Psoas muscle (tissue), 8 donors: ENCODE measurements around the gene CCDC146. TPM values are rescaled to one million over a fixed set of nuclear protein-coding genes. Genes with fewer than 3 reads are reported as not detected.

Experiments
- ATAC-seq, 4 donors: fragments of 200-7000 bp; cut with Tn5 transposase; one replicate each; pipeline ENCODE4 v1.9.1; 2020; ENCODE audit warnings: moderate library complexity in 3 of 4, mild to moderate bottlenecking in 2 of 4
- DNase-seq, 2 donors: peaks; one replicate each; pipeline ENCODE4 v3.0.0-alpha.2; 2020
- H3K27ac ChIP-seq: fragments of 200-600 bp; one replicate; pipeline ENCODE4 v1.8.0; 2022
- H3K27me3 ChIP-seq, 3 donors: fragments of 200-600 bp in 1 of 3; one replicate each; pipeline versions ENCODE4 v1.6.1 to v1.8.0; 2013 to 2022; ENCODE audit warnings: low read length in 2 of 3, mild to moderate bottlenecking in 2 of 3, moderate library complexity in 1 of 3; ENCODE audit not compliant: insufficient read depth in 3 of 3
- H3K36me3 ChIP-seq, 2 donors: fragments of 200-600 bp in 1 of 2; one replicate each; pipeline versions ENCODE4 v1.6.1 to v1.8.0; 2013 to 2022; ENCODE audit warnings: low read depth in 1 of 2, mild to moderate bottlenecking in 1 of 2, moderate library complexity in 1 of 2; ENCODE audit not compliant: insufficient read depth in 1 of 2
- H3K4me1 ChIP-seq: fragments of 200-600 bp; one replicate; pipeline ENCODE4 v1.8.0; 2022
- H3K4me3 ChIP-seq: fragments of 200-600 bp; one replicate; pipeline ENCODE4 v1.8.0; 2022; ENCODE audit warnings: mild to moderate bottlenecking
- H3K9me3 ChIP-seq: fragments of 200-600 bp; one replicate; pipeline ENCODE4 v1.8.0; 2022
- WGBS, 3 donors: extraction: QIAGEN DNeasy Blood & Tissue Kit; methylation state at CpG; one replicate each; pipeline versions ENCODE4 v1.1.6 to v1.1.7; 2013; 5-methylcytosine and 5-hydroxymethylcytosine counted together
- intact Hi-C, 2 donors: fragments of 100-400 bp; cut with DNase I; formaldehyde crosslinking; loops; one replicate each; pipeline versions ENCODE4 v1.11.0 to v1.14.2; 2022
- polyA plus RNA-seq, 3 donors: library from polyadenylated mRNA; stranded (reverse); fragments of 200-250 nt; gene quantifications; one replicate each; pipeline ENCODE4 v1.2.3, GENCODE V29; 2013
- total RNA-seq, 4 donors: library from RNA; stranded (reverse); fragmentation: NEBNext Ultra II Directional in 2 of 4; extraction: Animal tissue kit (Norgen Biotek cat#: 25700) in 2 of 4; gene quantifications; one replicate each; pipeline versions ENCODE4 v1.2.1 to v1.2.4, GENCODE V29; 2021 to 2023
- TF ChIP-seq, protein P1 (sequence below): fragments of 200-600 bp; IDR thresholded peaks from one replicate; pipeline ENCODE4 v1.8.0; 2022; ENCODE audit warnings: antibody characterized with exemption
- donor health status: healthy with polysubstance abuse.
- donor health status: DM: no; HTN: no; CAD: no; lungs with moderate emphysema.
- donor health status: Bipolar disorder and iron deficiency.
- donor health status: healthy.
- donor health status: DM: yes; HTN: yes; CAD: no.
- donor health status: DM: no; HTN: no; CAD: no.
- donor health status: DM: no; HTN: no; CAD: no.
- donor health status: DM: yes; HTN: yes; CAD: no.

CCDC146 gene
- total and polyA plus RNA-seq, 7 donors: 1.2 to 3.5 (median 1.9) TPM

DNA sequence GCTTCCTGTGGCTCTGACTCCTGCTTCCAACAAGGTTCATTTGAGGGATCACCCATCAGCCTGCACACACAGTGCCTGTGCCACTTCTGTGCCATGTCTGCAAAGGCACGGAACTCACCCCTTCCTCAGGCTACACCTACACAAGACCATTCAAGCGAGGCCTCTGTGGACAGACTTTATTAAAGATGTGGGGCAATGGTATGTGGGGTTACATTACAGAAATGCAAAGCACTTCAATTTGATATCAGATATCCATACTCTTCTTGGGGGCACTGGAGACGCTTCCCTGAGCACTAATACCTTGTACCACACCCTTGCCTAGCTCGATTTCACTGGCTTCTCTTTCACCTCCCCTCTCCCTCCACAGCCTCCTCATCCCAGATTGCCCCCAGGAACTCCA, 161.6 kb downstream of the CCDC146 start:
- H3K4me1 ChIP-seq: peaks cover 7% of the 10 kb centered on the region
- H3K36me3 ChIP-seq: no peaks in the 10 kb centered on the region
- no peaks in the 10 kb centered on the region for H3K27me3 ChIP-seq
- H3K4me3 ChIP-seq: no peak overlapping the region
- ATAC-seq: no peak
- intact Hi-C loops: no loop called here
- DNase-seq: no peak
- H3K9me3 ChIP-seq: no peaks in the 10 kb centered on the region
- TF ChIP-seq, protein P1, sequence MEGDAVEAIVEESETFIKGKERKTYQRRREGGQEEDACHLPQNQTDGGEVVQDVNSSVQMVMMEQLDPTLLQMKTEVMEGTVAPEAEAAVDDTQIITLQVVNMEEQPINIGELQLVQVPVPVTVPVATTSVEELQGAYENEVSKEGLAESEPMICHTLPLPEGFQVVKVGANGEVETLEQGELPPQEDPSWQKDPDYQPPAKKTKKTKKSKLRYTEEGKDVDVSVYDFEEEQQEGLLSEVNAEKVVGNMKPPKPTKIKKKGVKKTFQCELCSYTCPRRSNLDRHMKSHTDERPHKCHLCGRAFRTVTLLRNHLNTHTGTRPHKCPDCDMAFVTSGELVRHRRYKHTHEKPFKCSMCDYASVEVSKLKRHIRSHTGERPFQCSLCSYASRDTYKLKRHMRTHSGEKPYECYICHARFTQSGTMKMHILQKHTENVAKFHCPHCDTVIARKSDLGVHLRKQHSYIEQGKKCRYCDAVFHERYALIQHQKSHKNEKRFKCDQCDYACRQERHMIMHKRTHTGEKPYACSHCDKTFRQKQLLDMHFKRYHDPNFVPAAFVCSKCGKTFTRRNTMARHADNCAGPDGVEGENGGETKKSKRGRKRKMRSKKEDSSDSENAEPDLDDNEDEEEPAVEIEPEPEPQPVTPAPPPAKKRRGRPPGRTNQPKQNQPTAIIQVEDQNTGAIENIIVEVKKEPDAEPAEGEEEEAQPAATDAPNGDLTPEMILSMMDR: no peak
- no peak overlapping the region for H3K27ac ChIP-seq
- WGBS, 3 donors: 56 to 84% (median 69%) methylated on average over 4 of the region's 4 CpGs

DNA sequence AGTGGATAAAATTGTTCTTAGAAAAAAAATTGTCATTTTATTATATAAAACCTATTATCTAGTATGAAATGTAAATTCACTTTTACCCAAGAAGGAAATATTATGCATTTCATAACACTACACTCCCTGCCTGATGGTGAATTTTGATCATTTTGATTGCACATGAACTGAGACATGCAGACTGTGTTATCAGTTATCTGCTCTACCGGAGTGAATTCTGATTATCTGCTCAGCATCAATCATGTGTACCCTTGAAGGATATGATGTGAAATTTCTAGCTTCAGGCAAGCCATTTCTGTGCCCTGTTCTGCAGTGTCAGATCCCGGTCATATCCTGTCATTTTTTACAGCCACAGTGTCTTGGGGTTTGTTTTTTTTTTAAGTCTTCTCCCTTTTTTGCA, 162.2 kb downstream of the CCDC146 start:
- Histone ChIP-seq H3K36me3 (no peaks in the 10 kb centered on the region), H3K9me3 (no peaks in the 10 kb centered on the region), H3K27ac (no peak overlapping the region), H3K4me3 (no peak overlapping the region), H3K27me3 (no peaks in the 10 kb centered on the region), H3K4me1 (peaks cover 7% of the 10 kb centered on the region)
- whole genome bisulfite sequencing, 3 donors: 61 to 68% (median 61%) methylated on average over 2 of the region's 2 CpGs
- DNase-seq (no peak), ATAC-seq (no peak)
- intact Hi-C loops: no loop called here
- TF ChIP-seq, protein P1: no peak

DNA sequence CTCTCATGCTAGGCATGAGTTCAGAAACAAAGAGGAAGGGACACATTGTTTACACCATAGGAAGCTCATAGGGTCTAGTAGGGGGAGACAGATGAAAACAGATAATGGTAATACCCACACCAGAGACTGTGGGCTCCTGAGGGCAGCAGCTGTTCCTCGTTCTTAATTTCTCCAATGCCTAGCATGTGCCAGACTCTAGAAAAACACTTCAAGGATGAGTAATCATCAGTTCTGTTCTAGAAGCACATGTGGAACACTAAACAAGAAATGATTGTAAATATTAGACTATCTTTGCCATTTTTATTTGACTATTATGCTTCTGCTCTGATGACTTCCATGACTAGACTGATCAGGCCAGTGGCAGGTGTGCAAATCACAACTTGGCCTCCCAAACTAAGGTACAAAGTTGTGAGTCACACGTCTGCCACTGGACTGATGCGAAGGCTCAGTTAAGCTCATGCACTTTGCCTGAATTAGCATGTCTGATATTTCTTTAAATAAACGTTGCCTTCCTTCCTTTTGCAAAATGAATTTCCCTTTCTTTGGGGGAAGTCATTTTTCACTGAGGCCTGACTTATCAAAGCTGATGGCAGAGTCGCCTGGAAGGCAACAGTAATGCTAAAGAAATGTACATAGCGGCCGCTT, 166.4 kb downstream of the CCDC146 start:
- H3K36me3 ChIP-seq: no peaks in the 10 kb centered on the region
- 67 to 82% (median 75%) methylated on average over 7 of the region's 7 CpGs for WGBS, 3 donors

DNA sequence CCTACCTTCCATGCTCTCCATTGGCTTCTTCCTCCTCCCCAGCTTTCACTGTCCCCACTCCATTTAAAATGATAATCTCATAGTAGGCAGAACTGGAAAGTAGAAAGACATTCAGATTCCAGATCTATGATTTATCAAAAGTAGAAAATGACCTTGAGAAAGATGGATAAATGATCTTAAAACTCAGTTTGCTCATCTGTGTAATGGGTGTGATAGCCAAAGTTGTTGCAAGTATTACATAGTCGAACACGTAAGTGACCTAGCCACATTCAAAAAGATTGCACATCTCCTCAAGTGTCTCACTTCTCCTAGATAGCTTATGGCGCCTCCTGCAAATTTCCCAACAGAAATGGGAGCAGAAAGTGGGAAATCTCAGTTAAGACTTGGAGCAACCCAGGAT, 167.0 kb downstream of the CCDC146 start:
- TF ChIP-seq, protein P1: no peak
- Histone ChIP-seq H3K4me1 (no peaks in the 10 kb centered on the region), H3K36me3 (no peaks in the 10 kb centered on the region), H3K4me3 (no peak overlapping the region), H3K27me3 (no peaks in the 10 kb centered on the region), H3K9me3 (no peaks in the 10 kb centered on the region), H3K27ac (no peak overlapping the region)
- intact Hi-C loops: no loop called here
- 98% methylated on average over 3 of the region's 3 CpGs for WGBS, 3 donors
- ATAC-seq: no peak
- no peak for DNase-seq

More for the DNA sequence above, 166.4 kb downstream of the CCDC146 start:
- ATAC-seq (no peak), DNase-seq (no peak)
- no peaks in the 10 kb centered on the region for H3K9me3 ChIP-seq
- H3K4me3 ChIP-seq: no peak overlapping the region
- no peaks in the 10 kb centered on the region for H3K27me3 ChIP-seq
- no peak overlapping the region for H3K27ac ChIP-seq
- intact Hi-C loops: no loop called here
- TF ChIP-seq, protein P1: no peak
- H3K4me1 ChIP-seq: no peaks in the 10 kb centered on the region

DNA sequence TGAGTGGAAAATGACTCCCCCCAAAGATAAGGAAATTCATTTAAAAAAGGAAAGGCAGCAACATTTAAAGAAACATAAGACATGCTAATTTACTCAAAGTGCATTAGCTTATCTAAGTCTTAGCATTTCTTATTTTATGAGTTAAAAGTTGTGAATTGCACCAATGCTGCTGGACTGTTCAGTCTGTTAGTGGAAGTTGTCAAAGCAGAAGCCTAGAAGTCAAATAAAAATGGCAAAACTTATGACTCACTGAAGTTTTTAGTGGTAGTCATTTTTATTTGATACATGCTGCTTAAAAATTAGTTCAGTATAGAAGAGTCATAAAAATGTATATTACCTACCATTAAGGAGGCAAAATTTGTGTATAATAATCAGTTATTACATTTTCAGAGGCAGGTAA, 168.0 kb downstream of the CCDC146 start:
- H3K36me3 ChIP-seq: no peaks in the 10 kb centered on the region
- no peak overlapping the region for H3K27ac ChIP-seq
- H3K9me3 ChIP-seq: no peaks in the 10 kb centered on the region
- H3K4me3 ChIP-seq: no peak overlapping the region
- TF ChIP-seq, protein P1: no peak
- DNase-seq (no peak), ATAC-seq (no peak)
- H3K27me3 ChIP-seq: no peaks in the 10 kb centered on the region
- intact Hi-C loops: no loop called here
- H3K4me1 ChIP-seq: no peaks in the 10 kb centered on the region
